Smooth muscle cell (in vitro differentiated cells): ENCODE measurements around the gene CXCL9. TPM values are rescaled to one million over a fixed set of nuclear protein-coding genes. Genes with fewer than 3 reads are reported as not detected.
"Not testable (repeated sequence)": the region's sequence is repeated elsewhere in the genome, so short reads cannot be mapped to it uniquely, and the experiment has no call there.

Experiments
- DNase-seq: peaks from one replicate; lab custom pipeline; 2025; ENCODE audit not compliant: unreplicated experiment; lab: John Stamatoyannopoulos, UW
- H2AFZ ChIP-seq: fragments of 200-600 bp; sonication (generic); 2 replicates; pipeline ENCODE4 v1.6.0; 2016; ENCODE audit warnings: antibody characterized with exemption, low read depth, mild to moderate bottlenecking
- H3F3A ChIP-seq: fragments of 200-600 bp; sonication (generic); 2 replicates; pipeline ENCODE4 v1.6.0; 2017; ENCODE audit warnings: antibody characterized with exemption, low read depth
- H3K27ac ChIP-seq: fragments of 200-600 bp; sonication (generic); 2 replicates; pipeline ENCODE4 v1.5.1; 2016; ENCODE audit warnings: low read depth, mild to moderate bottlenecking
- H3K27me3 ChIP-seq: fragments of 200-600 bp; sonication (generic); 2 replicates; pipeline ENCODE4 v1.6.1; 2016; ENCODE audit warnings: low read depth, mild to moderate bottlenecking
- H3K36me3 ChIP-seq: fragments of 200-600 bp; sonication (generic); 2 replicates; pipeline ENCODE4 v1.5.1; 2016; ENCODE audit warnings: low read depth
- H3K4me1 ChIP-seq: fragments of 200-600 bp; sonication (generic); 2 replicates; pipeline ENCODE4 v1.5.1; 2016; ENCODE audit warnings: low read depth
- H3K4me2 ChIP-seq: fragments of 200-600 bp; sonication (generic); 2 replicates; pipeline ENCODE4 v1.6.0; 2016; ENCODE audit warnings: mild to moderate bottlenecking
- H3K4me3 ChIP-seq: fragments of 200-600 bp; sonication (generic); 2 replicates; pipeline ENCODE4 v1.5.1; 2016; ENCODE audit warnings: mild to moderate bottlenecking
- H3K79me2 ChIP-seq: fragments of 200-600 bp; sonication (generic); 2 replicates; pipeline ENCODE4 v1.6.0; 2016; ENCODE audit warnings: low read depth, mild to moderate bottlenecking
- H3K9ac ChIP-seq: fragments of 200-600 bp; sonication (generic); 2 replicates; pipeline ENCODE4 v1.6.0; 2016; ENCODE audit warnings: low read depth
- H3K9me3 ChIP-seq: fragments of 200-600 bp; sonication (generic); replicated peaks from 2 replicates; pipeline ENCODE4 v1.5.1; 2016; ENCODE audit warnings: low read depth
- H4K20me1 ChIP-seq: fragments of 200-600 bp; sonication (generic); 2 replicates; pipeline ENCODE4 v1.6.0; 2016; ENCODE audit warnings: low read depth
- WGBS: methylation state at CpG from one replicate; pipeline ENCODE4 v1.1.7; 2016; ENCODE audit warnings: low lambda C conversion rate; 5-methylcytosine and 5-hydroxymethylcytosine counted together
- polyA plus RNA-seq: library from polyadenylated mRNA; unstranded; fragments of >200 nt; fragmentation: Nextera tagmentation; extraction: Ambion mirVana; gene quantifications from 2 replicates; pipeline ENCODE4 v1.2.1, GENCODE V29; 2016
- total RNA-seq: library from RNA; depleted of rRNA; stranded (reverse); fragments of >200 nt; gene quantifications from 2 replicates; pipeline ENCODE4 v1.2.3, GENCODE V29; 2014
- TF ChIP-seq, protein P1 (sequence below): fragments of 200-600 bp; sonication (generic); IDR thresholded peaks from 2 replicates; pipeline ENCODE4 v1.5.1; 2017; ENCODE audit warnings: borderline replicate concordance, mild to moderate bottlenecking, antibody characterized with exemption; ENCODE audit not compliant: insufficient read depth, poor library complexity, severe bottlenecking

The CXCL9 gene
- total and polyA plus RNA-seq, 2 experiments from 2014 or later: 0.16 to 0.45 TPM

DNA sequence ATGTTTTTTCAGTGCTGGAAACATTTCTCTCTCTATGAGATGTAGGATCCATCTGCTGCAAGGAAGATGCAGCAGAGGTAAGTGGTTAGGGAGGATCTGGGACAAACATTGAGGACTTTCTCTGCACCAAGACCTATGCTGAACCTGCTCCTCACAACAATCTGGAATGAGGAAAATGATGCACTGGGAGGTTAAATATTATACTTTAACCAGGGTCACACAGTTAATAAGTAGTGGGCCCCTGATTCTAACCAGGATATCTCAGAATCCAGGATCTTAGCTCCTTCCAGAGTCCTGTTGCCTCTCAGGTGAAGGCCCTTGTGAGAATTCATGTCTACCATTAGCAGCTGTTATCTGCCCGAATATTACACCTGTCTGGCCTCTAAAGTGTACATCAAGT, 7.0 kb downstream of the CXCL9 start:
- Histone ChIP-seq H3K4me2 (no peak overlapping the region), H3K27me3 (no peaks in the 10 kb centered on the region), H4K20me1 (no peaks in the 10 kb centered on the region), H3K4me3 (no peak overlapping the region), H3F3A (no peaks in the 10 kb centered on the region), H3K4me1 (no peaks in the 10 kb centered on the region), H3K9me3 (no peaks in the 10 kb centered on the region), H2AFZ (no peak overlapping the region), H3K79me2 (no peaks in the 10 kb centered on the region), H3K27ac (no peak overlapping the region), H3K36me3 (no peaks in the 10 kb centered on the region), H3K9ac (no peak overlapping the region)
- TF ChIP-seq, protein P1, sequence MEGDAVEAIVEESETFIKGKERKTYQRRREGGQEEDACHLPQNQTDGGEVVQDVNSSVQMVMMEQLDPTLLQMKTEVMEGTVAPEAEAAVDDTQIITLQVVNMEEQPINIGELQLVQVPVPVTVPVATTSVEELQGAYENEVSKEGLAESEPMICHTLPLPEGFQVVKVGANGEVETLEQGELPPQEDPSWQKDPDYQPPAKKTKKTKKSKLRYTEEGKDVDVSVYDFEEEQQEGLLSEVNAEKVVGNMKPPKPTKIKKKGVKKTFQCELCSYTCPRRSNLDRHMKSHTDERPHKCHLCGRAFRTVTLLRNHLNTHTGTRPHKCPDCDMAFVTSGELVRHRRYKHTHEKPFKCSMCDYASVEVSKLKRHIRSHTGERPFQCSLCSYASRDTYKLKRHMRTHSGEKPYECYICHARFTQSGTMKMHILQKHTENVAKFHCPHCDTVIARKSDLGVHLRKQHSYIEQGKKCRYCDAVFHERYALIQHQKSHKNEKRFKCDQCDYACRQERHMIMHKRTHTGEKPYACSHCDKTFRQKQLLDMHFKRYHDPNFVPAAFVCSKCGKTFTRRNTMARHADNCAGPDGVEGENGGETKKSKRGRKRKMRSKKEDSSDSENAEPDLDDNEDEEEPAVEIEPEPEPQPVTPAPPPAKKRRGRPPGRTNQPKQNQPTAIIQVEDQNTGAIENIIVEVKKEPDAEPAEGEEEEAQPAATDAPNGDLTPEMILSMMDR: no peak
- DNase-seq: no peak
- 95% methylated on average over 1 of the region's 1 CpG for WGBS

DNA sequence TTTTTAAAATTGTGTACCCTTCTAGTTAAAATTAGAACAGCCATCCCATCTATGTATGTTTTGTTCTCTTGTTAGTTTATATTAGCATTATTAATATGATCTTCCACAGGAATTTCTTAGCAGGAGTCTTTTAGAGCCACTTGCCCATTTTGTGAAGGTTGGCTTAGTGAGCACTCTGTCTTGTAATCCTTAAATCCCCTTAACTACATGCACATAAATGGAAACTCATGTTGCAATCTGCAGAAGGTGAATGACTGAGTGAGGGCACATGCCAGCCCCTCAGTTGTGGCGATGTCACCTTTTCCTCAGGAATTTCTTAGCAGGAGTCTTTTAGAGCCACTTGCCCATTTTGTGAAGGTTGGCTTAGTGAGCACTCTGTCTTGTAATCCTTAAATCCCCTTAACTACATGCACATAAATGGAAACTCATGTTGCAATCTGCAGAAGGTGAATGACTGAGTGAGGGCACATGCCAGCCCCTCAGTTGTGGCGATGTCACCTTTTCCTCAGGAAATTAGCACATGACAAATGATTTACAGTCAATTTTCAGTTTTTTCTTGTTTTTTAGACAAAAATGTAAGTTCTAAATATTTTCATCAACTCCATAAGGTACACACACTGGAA, 8.7 kb downstream of the CXCL9 start:
- not testable (repeated sequence) for DNase-seq, H3K4me3 ChIP-seq, H3K9ac ChIP-seq, H4K20me1 ChIP-seq, H3K4me2 ChIP-seq, H3K27ac ChIP-seq, H2AFZ ChIP-seq, H3K4me1 ChIP-seq, H3K36me3 ChIP-seq, H3K9me3 ChIP-seq, H3K79me2 ChIP-seq, H3F3A ChIP-seq, H3K27me3 ChIP-seq
- 73% methylated on average over 2 of the region's 2 CpGs for WGBS

DNA sequence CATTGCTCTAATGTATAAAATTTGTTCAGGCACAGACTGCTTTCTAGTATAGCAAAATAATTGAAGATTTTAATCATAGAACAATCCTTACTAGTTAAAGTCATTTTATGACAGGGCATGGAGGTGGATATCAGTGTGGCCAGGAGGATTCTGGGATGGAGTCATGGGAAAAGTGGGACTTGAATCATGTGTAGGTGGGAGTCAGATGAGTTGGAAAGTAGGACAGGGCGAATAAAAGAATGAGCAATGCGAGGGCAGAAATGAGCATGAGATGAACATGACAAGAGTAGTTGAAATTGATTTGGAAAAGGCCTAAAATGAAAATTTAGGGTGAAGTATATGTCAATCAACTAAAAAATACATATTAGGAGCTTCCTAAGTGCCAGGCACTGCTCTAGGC, 9.4 kb downstream of the CXCL9 start:
- Histone ChIP-seq H3K79me2 (no peaks in the 10 kb centered on the region), H2AFZ (no peak overlapping the region), H3F3A (no peaks in the 10 kb centered on the region), H3K27ac (no peak overlapping the region), H4K20me1 (no peaks in the 10 kb centered on the region), H3K9ac (no peak overlapping the region), H3K4me2 (no peak overlapping the region), H3K9me3 (no peaks in the 10 kb centered on the region), H3K4me1 (no peaks in the 10 kb centered on the region), H3K27me3 (no peaks in the 10 kb centered on the region), H3K4me3 (no peak overlapping the region), H3K36me3 (no peaks in the 10 kb centered on the region)
- TF ChIP-seq, protein P1: no peak
- 76% methylated on average over 2 of the region's 2 CpGs for WGBS
- no peak for DNase-seq

DNA sequence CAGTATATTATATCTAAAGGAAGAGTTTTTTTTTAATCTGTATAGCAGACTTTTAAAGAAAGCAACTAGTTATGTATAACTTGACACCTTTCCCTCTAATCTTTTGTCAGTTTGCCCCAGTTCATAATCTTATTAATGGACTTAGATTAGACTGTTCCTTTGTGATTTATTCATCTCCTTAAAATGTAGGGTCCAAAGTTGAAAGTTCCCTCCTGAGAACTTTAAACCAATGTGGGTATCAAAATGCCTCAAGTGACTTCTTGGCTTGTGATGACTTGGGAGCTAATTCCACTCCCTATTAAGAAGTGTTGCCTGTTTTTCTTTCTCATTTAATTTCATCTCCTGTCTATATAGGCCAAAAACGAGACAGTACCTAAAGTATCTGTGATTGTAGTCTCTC, 10.2 kb downstream of the CXCL9 start:
- H3K4me3 ChIP-seq: no peak overlapping the region
- H3K9me3 ChIP-seq: no peaks in the 10 kb centered on the region
- no peaks in the 10 kb centered on the region for H3K79me2 ChIP-seq
- no peaks in the 10 kb centered on the region for H4K20me1 ChIP-seq
- H3K27ac ChIP-seq: no peak overlapping the region
- WGBS: 86% methylated on average over 1 of the region's 1 CpG
- TF ChIP-seq, protein P1: no peak
- no peak overlapping the region for H2AFZ ChIP-seq
- no peaks in the 10 kb centered on the region for H3K27me3 ChIP-seq
- H3K9ac ChIP-seq: no peak overlapping the region
- H3F3A ChIP-seq: no peaks in the 10 kb centered on the region
- no peak overlapping the region for H3K4me2 ChIP-seq
- H3K4me1 ChIP-seq: no peaks in the 10 kb centered on the region
- H3K36me3 ChIP-seq: no peaks in the 10 kb centered on the region
- DNase-seq: no peak
